ENCODE data around the gene LARP4.

- TF ChIP-seq, protein P1, sequence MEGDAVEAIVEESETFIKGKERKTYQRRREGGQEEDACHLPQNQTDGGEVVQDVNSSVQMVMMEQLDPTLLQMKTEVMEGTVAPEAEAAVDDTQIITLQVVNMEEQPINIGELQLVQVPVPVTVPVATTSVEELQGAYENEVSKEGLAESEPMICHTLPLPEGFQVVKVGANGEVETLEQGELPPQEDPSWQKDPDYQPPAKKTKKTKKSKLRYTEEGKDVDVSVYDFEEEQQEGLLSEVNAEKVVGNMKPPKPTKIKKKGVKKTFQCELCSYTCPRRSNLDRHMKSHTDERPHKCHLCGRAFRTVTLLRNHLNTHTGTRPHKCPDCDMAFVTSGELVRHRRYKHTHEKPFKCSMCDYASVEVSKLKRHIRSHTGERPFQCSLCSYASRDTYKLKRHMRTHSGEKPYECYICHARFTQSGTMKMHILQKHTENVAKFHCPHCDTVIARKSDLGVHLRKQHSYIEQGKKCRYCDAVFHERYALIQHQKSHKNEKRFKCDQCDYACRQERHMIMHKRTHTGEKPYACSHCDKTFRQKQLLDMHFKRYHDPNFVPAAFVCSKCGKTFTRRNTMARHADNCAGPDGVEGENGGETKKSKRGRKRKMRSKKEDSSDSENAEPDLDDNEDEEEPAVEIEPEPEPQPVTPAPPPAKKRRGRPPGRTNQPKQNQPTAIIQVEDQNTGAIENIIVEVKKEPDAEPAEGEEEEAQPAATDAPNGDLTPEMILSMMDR (IDR thresholded peaks at IDR 0.05; ENCODE audit: insufficient read depth, low read length, poor library complexity, severe bottlenecking): no peak
- no peak for TF ChIP-seq EZH2phosphoT487 (conservative IDR thresholded peaks at IDR 0.05; ENCODE audit: low read length)
These were observed 46.7 kb upstream of the LARP4 start for GRCh38 chr12:50353869-50354593.

Data from SU-DHL-6 (cell line).